Measurements from ENCODE around the gene MC2R.

DNA sequence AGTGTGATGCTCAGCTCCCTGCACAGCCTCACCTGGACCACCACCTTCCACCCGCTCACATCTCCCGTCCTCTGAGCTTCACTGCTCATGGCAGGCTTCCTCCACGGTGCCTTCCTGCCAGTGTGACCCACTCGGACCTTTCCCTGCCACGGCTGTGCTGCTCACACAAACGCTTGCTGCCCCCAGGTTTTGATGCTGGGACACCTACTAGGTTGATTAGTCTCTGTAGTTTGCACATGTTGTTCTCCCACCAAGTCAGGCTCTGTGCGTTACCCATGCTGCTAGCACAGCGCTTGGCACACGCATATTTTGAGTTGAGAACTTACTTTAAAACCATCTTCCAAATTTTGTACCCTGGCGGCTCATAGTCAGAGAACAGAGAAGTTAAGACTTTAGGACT is 2.1 kb downstream of the MC2R start:
- TF ChIP-seq, protein P1, sequence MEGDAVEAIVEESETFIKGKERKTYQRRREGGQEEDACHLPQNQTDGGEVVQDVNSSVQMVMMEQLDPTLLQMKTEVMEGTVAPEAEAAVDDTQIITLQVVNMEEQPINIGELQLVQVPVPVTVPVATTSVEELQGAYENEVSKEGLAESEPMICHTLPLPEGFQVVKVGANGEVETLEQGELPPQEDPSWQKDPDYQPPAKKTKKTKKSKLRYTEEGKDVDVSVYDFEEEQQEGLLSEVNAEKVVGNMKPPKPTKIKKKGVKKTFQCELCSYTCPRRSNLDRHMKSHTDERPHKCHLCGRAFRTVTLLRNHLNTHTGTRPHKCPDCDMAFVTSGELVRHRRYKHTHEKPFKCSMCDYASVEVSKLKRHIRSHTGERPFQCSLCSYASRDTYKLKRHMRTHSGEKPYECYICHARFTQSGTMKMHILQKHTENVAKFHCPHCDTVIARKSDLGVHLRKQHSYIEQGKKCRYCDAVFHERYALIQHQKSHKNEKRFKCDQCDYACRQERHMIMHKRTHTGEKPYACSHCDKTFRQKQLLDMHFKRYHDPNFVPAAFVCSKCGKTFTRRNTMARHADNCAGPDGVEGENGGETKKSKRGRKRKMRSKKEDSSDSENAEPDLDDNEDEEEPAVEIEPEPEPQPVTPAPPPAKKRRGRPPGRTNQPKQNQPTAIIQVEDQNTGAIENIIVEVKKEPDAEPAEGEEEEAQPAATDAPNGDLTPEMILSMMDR (IDR thresholded peaks at IDR 0.05) = no peak
- no peak for TF ChIP-seq POLR2AphosphoS5 (IDR thresholded peaks at IDR 0.05)
- TF ChIP-seq POLR2A (IDR thresholded peaks at IDR 0.05) = no peak

Measured in prostate gland (tissue), 2 donors.